ENCODE measurements around the gene FTH1.
"Not testable (repeated sequence)": the region's sequence is repeated elsewhere in the genome, so short reads cannot be mapped to it uniquely, and the experiment has no call there.

The FTH1 gene

DNA sequence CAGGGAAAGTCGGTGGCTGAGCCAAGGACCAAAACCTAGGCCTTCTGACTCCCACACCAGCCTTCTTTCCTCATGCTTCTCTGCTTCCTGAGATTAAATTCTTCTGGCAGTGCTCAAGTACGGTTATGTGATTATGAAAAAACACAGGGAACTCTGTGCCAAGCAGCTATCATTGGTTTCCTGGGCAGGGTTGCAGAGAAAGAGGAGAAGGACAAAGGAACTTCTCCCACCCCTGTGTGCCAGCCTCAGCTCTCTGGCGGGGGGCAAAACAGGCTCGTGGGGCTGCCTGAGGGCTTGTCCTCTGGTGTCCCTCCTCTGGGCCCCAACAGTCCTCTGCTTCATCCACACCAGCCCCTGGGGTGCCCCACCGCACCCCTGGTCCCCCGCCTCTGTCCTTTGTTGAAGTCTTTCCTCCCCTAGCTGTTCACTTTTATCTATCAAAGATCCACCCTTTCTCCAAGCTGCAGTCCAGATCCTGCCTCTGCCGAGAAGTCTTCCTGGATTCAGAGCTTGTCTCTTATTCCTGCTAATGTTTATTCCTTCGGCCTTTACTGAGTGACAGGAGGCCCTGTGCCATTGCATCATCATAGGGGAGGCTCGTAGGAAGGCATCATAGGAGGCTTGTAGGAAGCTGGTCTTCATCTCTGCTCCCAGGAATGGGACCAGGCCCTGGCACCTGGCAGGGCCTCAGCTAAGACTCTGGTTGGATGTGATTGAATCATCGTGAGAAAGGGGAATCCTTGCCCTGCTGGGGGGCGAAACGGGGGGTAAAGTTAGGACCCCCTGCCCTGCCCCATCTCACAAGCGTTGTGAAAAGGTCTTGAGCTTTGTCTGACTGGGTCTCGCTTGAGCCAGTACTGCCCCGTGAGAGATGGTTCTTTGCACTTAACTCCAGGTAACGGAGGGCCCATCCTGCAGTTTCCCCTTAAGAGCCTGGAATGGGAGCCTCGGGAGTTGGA, 11.5 kb upstream of the FTH1 start:
- no peak for DNase-seq (ENCODE audit: extremely low read depth in 1 of 2, low read depth in 1 of 2)

- DNase-seq (ENCODE audit: extremely low read depth in 1 of 2, low read depth in 1 of 2): no peak
Measured at GRCh38 chr11:61976813-61977475, 9.5 kb upstream of the FTH1 start.

GRCh38 chr11:61976420-61976800, 9.0 kb upstream of the FTH1 start:
- no peak for DNase-seq (ENCODE audit: extremely low read depth in 1 of 2, low read depth in 1 of 2)

DNA sequence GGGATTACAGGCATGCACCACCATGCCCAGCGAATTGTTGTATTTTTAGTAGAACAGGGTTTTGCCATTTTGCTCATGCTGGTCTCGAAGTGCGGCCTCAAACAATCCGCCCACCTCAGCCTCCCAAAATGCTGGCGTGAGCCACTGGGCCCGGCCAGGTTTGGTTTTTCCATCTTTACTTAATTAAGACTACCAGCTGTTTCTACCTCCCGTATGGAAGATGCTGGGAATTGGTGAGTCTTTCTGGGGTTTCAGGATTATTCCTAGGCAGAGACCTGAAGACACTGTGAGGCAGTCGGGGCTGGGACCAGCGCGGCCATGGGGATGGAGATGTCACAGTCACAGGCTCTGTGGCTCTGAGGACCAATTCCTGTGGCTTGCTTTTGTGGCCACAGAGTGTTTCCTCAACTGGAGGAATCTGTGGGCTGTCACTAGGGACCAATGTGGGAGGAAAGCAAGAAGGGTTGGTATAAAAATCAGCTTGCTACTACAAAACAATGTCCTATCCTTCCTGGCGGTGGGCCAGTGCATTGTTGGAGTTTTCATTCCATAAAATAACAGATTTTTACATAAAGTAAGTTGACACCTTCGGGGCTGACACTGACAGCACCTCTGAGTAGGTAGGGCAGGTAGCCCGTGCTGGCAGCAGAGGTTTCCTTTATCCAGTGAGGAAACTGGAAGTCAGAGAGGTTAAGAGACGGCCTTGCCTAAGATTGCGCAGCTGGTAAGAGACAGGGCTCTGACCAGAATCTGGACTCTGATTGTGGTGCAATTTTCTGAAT, 8.4 kb upstream of the FTH1 start:
- no peak for DNase-seq (ENCODE audit: extremely low read depth in 1 of 2, low read depth in 1 of 2)

- no peak for DNase-seq (ENCODE audit: extremely low read depth in 1 of 2, low read depth in 1 of 2)
Measured at GRCh38 chr11:61974766-61975631, 7.6 kb upstream of the FTH1 start.

DNA sequence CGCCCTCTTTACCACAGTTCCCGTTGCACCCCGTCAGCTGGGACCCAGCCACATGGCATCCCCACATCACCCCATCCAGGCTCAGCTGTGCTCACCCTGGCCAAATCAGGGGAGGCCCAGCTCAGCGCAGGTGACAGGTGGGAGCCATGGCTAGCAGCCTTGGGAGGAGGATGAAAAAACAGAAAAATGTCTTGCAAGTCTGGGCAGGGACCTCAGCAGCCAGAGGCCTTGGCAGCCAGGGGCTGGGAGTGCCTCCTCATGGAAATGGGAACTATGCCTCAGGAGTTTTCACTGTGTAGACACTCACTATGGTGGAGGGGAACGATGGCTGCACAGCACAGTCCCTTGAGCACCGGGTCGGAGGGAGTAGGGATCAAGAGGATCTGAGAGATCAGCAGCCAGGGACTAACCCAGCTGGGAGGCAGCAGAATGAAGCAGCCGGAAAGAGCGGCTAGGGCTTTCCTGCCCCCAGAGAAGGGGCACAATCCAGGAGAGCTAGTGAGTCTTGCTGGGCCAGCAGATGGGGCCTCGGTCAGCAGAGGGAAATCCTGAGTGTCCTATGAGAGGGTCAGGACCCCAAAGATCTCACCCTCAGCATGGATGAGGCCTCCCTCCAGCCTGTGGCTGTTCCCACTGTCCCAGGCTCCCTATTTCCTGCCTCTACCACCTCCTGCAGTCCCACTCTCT, 6.2 kb upstream of the FTH1 start:
- no peak for DNase-seq (ENCODE audit: extremely low read depth in 1 of 2, low read depth in 1 of 2)

GRCh38 chr11:61972672-61973475, 5.4 kb upstream of the FTH1 start:
- DNase-seq (ENCODE audit: extremely low read depth in 1 of 2, low read depth in 1 of 2): no peak

DNA sequence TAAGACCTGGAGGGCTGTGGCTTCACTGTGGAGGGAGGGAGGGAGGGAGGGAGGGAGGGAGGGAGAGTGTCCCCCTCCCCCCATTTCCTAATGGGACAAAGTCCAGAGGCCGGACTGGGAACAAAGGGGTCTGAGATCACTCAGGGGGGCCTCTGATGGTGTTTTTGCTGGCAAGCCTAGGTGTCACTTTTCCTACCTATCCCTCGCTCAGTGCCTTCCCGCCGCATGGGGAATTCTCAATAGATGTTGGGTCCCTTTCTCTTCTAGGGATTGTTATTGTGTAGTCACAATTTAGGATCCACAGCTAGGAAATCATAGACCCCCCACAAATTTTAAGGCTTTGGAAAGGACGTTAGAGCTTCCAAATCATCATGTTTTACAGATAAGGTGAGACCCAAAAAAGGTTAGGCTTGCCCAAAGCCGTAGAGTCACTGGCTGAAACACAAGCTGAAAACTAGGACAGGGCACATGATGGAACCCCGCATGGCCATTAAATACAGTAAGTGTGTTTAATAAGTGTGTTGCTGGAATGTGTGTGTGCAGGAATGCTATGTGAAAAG, 4.8 kb upstream of the FTH1 start:
- no peak for DNase-seq (ENCODE audit: extremely low read depth in 1 of 2, low read depth in 1 of 2)

- no peak for DNase-seq (ENCODE audit: extremely low read depth in 1 of 2, low read depth in 1 of 2)
Measured at GRCh38 chr11:61971248-61972111, 4.0 kb upstream of the FTH1 start.

DNA sequence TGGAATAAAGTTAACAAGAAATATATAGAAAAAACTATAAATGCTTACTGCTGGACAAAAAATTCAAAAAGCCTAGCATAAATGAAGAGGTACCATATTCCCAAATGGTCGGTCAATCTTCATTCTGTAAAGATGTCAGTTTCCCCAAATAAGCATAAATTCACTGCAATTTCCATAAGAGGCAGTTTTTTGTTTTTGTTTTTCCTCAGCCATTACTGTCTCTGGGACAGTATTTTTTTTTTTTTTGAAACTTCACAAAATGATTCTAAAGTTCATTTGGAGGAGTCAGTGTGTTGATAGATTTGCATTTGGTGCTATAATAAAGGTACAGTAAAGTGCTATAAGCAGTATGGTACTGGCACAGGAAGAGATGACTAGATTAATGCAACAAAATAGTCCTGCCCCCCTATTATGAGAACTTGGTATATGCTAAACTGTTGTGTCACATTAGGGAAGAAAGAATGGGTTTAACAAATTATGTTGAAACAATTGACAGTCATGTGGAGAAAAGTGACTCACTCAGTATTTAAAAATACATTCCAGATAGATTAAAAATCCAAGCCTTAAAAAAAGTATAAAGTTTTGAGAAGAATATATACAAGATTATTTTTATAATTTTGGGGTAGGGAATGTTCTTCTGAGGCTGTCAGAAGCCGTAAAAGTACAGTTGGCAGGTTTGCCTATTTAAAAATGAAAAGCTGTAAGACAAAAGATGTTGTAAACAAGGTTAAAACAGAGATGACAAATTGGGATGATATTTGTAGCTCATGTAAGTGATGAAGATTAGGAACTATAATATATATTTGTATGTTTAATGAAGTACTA, 2.6 kb upstream of the FTH1 start:
- DNase-seq (ENCODE audit: extremely low read depth in 1 of 2, low read depth in 1 of 2): no peak

DNA sequence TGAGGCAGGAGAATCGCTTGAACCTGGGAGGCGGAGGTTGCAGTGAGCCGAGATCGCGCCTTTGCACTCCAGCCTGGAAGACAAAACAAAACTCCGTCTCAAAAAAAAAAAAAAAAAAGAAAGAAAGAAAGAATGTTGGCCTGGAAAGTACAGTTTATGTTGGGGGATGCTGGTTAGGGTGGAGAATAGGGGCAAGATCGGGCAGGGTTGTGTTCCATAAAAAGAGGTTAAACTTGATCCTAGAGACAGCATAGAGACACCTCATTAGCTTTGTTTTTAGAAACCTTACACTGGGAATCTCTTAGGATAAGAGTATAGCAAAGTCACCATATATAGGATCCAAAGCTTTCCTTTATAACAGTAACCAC, 1.9 kb upstream of the FTH1 start:
- DNase-seq (ENCODE audit: extremely low read depth in 1 of 2, low read depth in 1 of 2): no peak

- DNase-seq (ENCODE audit: extremely low read depth in 1 of 2, low read depth in 1 of 2): no peak
Measured at GRCh38 chr11:61968758-61969390, 1.4 kb upstream of the FTH1 start.

DNA sequence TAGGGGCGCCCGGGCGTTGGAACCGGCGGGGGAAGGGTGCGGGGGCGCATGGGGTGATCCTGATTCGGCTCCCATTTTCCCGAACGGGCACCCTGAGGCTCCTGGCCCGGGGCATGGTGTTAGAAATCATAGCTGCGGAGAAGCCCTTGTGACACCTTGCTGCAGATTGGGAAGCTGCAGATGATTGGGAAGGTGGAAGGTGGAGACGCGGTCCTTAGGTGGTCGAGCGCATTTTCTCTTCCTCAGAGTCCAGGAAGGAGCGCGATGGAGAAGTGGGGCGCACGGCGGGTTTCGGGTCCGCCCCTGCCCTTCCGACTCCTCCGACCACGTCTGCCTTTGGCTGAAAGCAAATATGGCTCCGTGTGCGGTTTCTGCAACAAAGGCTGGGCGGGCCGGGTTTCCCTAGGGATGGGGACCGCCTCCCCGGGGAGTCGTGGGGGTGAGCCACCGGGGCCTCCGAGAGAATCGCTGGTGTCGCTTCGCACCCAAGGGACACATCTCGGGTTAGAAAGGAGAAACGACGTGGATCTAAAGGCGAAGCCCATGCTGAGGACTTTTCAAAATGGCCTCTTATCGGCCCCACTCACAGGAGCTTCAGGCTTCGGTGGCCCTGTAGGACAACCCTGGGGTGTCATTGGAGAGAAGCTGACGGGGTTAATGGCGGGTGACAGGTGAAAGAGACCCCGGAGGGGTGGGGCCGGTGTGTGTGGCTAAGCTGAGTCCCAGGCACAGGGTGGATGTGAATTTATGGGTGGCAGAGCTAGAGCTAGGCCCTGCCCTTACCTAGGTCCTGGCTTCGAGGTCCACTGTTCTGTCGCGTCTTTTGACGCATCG, 707 bp upstream of the FTH1 start:
- peak in 1 of 2 donors; percentile 24 for DNase-seq (ENCODE audit: extremely low read depth in 1 of 2, low read depth in 1 of 2)

DNA sequence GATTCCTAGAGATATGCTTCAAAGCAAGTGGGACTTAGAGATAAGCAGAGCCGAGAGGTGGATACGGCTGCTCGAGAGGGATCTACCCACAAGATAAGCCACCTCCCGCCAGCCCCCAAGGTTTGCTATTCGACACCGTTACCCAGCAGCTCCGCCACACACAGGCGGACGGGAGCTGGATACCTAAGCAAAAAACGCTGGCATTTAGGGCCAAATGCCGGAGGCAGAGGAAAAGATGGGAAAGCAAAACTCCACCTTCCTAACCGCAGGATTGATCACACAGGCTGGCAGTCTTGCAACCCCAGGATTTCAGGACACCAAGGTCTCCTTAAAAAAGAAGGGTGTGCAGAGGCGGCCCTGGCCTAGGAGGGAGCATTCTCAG, 709 bp downstream of the FTH1 start:
- DNase-seq (ENCODE audit: extremely low read depth in 1 of 2, low read depth in 1 of 2): no peak

DNA sequence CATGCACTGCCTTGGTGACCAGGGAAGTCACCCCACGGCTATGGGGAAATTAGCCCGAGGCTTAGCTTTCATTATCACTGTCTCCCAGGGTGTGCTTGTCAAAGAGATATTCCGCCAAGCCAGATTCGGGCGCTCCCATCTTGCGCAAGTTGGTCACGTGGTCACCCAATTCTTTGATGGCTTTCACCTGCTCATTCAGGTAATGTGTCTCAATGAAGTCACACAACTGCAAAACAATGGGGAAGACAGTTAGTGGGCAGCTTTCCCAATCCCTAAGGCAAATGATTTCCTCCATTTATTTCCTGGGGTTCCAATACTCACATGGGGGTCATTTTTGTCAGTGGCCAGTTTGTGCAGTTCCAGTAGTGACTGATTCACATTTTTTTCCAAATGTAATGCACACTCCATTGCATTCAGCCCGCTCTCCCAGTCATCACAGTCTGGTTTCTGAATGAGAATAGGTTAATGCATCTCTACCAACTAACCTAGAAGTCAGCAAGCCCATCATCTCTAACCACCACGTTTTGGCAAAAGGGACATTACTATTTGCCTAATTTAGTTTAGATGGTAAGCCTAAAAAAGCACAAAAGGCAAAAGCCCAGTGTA, 2.7 kb downstream of the FTH1 start:
- not testable (repeated sequence) for DNase-seq (ENCODE audit: extremely low read depth in 1 of 2, low read depth in 1 of 2)
